SU-DHL-6 (cell line): ENCODE data around the gene CCSER2.

Experiments
- H2AFZ ChIP-seq: fragments of 200-600 bp; sonication (generic); 2 replicates; pipeline ENCODE4 v1.6.1; 2014; ENCODE audit warnings: low read depth, mild to moderate bottlenecking, moderate library complexity, mixed read lengths, antibody characterized with exemption, low read length; ENCODE audit not compliant: severe bottlenecking
- H3F3A ChIP-seq: fragments of 200-600 bp; shearing (Covaris generic); 2 replicates; pipeline ENCODE4 v1.6.0; 2016; ENCODE audit warnings: antibody characterized with exemption, mild to moderate bottlenecking; ENCODE audit not compliant: insufficient read depth
- H3K27ac ChIP-seq: fragments of 200-600 bp; sonication (generic); 2 replicates; pipeline ENCODE4 v1.5.1; 2016; ENCODE audit warnings: low read depth, mild to moderate bottlenecking, low read length, moderate library complexity, mixed read lengths
- H3K27me3 ChIP-seq: fragments of 200-600 bp; sonication (generic), shearing (Covaris generic); 2 replicates; pipeline ENCODE4 v1.6.0; 2014; ENCODE audit warnings: mild to moderate bottlenecking, low read length
- H3K36me3 ChIP-seq: fragments of 200-600 bp; sonication (generic); 2 replicates; pipeline ENCODE4 v1.6.1; 2014; ENCODE audit warnings: mild to moderate bottlenecking, low read length, mixed read lengths
- H3K4me2 ChIP-seq: fragments of 300-600, 200-600 bp; shearing (Covaris generic), sonication (generic); 2 replicates; pipeline ENCODE4 v1.6.0; 2014; ENCODE audit warnings: low read length, low read depth, mild to moderate bottlenecking; ENCODE audit not compliant: poor library complexity, severe bottlenecking
- H3K4me3 ChIP-seq: fragments of 200-600 bp; sonication (generic); 2 replicates; pipeline ENCODE4 v1.5.1; 2014; ENCODE audit warnings: antibody characterized with exemption, low read length, mild to moderate bottlenecking, mixed read lengths; ENCODE audit not compliant: insufficient read depth, poor library complexity, severe bottlenecking
- H3K79me2 ChIP-seq: fragments of 200-600 bp; sonication (generic); 2 replicates; pipeline ENCODE4 v1.6.1; 2014; ENCODE audit warnings: mild to moderate bottlenecking, low read length, moderate library complexity; ENCODE audit not compliant: insufficient read depth
- H3K9ac ChIP-seq: fragments of 200-600 bp; sonication (generic); 2 replicates; pipeline ENCODE4 v1.7.0; 2014; ENCODE audit warnings: mild to moderate bottlenecking, low read length
- H3K9me2 ChIP-seq: fragments of 200-600 bp; sonication (generic); replicated peaks from 2 replicates; pipeline ENCODE4 v1.6.1; 2014; ENCODE audit warnings: low read length; ENCODE audit not compliant: insufficient read depth
- H3K9me3 ChIP-seq: fragments of 200-600 bp; sonication (generic); 2 replicates; pipeline ENCODE4 v1.6.1; 2014; ENCODE audit warnings: low read length, mixed read lengths; ENCODE audit not compliant: insufficient read depth
- H4K20me1 ChIP-seq: fragments of 200-600 bp; sonication (generic); 2 replicates; pipeline ENCODE4 v1.6.1; 2014; ENCODE audit warnings: low read depth, mild to moderate bottlenecking, antibody characterized with exemption, low read length, moderate library complexity, mixed read lengths
- CTCF ChIP-seq: fragments of 200-600 bp; sonication (generic); IDR thresholded peaks from one replicate; pipeline ENCODE4 v1.5.1; 2017; ENCODE audit warnings: antibody characterized with exemption, mild to moderate bottlenecking, low read length, moderate library complexity; ENCODE audit not compliant: insufficient read depth, poor library complexity, severe bottlenecking
- EZH2phosphoT487 ChIP-seq: fragments of 200-600 bp; sonication (generic), shearing (Covaris generic); conservative IDR thresholded peaks from 2 replicates; pipeline ENCODE4 v1.6.1; 2018; ENCODE audit warnings: mild to moderate bottlenecking, antibody characterized with exemption, low read length, moderate library complexity, mixed read lengths

CCSER2 gene

GRCh38 chr10:84388148-84388547 is 59.8 kb downstream of the CCSER2 start:
- Histone ChIP-seq H3F3A (no peaks in the 10 kb centered on the region), H3K27me3 (no peaks in the 10 kb centered on the region), H3K4me2 (no peak overlapping the region), H3K9me2 (no peaks in the 10 kb centered on the region), H3K27ac (no peak overlapping the region), H3K36me3 (no peaks in the 10 kb centered on the region), H3K9me3 (no peaks in the 10 kb centered on the region), H3K9ac (no peak overlapping the region), H2AFZ (no peak overlapping the region), H4K20me1 (no peaks in the 10 kb centered on the region), H3K4me3 (no peak overlapping the region), H3K79me2 (no peaks in the 10 kb centered on the region)
- no peak for TF ChIP-seq EZH2phosphoT487
- no peak for TF ChIP-seq CTCF

DNA sequence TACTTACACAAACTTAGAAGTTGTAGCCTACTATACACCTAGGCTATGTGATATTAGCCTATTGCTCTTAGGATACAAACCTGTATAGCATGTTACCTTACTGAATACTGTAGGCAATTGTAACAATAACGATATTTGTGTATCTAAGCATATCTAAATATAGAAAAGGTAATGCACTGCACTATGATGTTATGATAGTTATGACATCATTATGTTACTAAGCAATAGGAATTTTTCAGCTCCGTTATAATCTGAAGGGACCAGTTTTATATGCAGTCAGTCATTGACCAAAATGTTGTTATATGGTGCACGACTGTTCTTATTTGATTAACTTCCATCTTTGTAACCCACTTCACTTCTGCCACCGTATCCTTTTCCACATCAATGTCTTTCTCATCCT is 62.0 kb downstream of the CCSER2 start:
- no peak overlapping the region for H3K9ac ChIP-seq
- no peaks in the 10 kb centered on the region for H3K9me2 ChIP-seq
- no peak overlapping the region for H2AFZ ChIP-seq
- no peaks in the 10 kb centered on the region for H3K36me3 ChIP-seq
- H3F3A ChIP-seq: no peaks in the 10 kb centered on the region
- no peaks in the 10 kb centered on the region for H3K27me3 ChIP-seq
- no peak overlapping the region for H3K27ac ChIP-seq
- no peaks in the 10 kb centered on the region for H3K79me2 ChIP-seq
- TF ChIP-seq EZH2phosphoT487 (no peak), CTCF (no peak)
- H3K4me2 ChIP-seq: no peak overlapping the region
- H3K9me3 ChIP-seq: no peaks in the 10 kb centered on the region
- no peak overlapping the region for H3K4me3 ChIP-seq
- no peaks in the 10 kb centered on the region for H4K20me1 ChIP-seq

DNA sequence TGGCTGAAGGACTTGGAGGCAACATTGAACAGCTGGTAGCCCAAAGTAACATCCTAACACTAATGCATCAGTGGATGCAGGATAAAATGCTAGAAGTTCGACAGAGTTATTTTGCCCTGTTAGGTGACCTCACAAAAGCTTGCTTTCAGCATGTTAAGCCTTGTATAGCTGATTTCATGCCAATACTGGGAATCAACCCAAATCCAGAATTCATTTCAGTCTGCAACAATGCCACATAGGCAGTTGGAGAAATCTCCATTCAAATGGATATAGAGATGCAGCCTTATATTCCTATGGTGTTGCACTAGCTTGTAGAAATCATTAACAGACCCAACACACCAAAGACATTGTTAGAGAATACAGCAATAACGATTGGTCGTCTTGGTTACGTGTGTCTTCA is 62.9 kb downstream of the CCSER2 start:
- Histone ChIP-seq H3K9me2 (no peaks in the 10 kb centered on the region), H3K4me2 (no peak overlapping the region), H2AFZ (no peak overlapping the region), H3K9ac (no peak overlapping the region), H3K79me2 (no peaks in the 10 kb centered on the region), H3K9me3 (no peaks in the 10 kb centered on the region), H4K20me1 (no peaks in the 10 kb centered on the region), H3F3A (no peaks in the 10 kb centered on the region), H3K27me3 (no peaks in the 10 kb centered on the region), H3K27ac (no peak overlapping the region), H3K4me3 (no peak overlapping the region), H3K36me3 (no peaks in the 10 kb centered on the region)
- TF ChIP-seq EZH2phosphoT487 (no peak), CTCF (no peak)

GRCh38 chr10:84392181-84392580 is 63.8 kb downstream of the CCSER2 start:
- no peaks in the 10 kb centered on the region for H3K9me3 ChIP-seq
- H3F3A ChIP-seq: no peaks in the 10 kb centered on the region
- no peak overlapping the region for H3K27ac ChIP-seq
- H3K9me2 ChIP-seq: no peaks in the 10 kb centered on the region
- no peaks in the 10 kb centered on the region for H3K79me2 ChIP-seq
- no peak overlapping the region for H3K9ac ChIP-seq
- TF ChIP-seq CTCF (no peak), EZH2phosphoT487 (no peak)
- no peaks in the 10 kb centered on the region for H3K27me3 ChIP-seq
- no peak overlapping the region for H3K4me3 ChIP-seq
- no peak overlapping the region for H2AFZ ChIP-seq
- H4K20me1 ChIP-seq: no peaks in the 10 kb centered on the region
- no peak overlapping the region for H3K4me2 ChIP-seq
- no peaks in the 10 kb centered on the region for H3K36me3 ChIP-seq
